Progenitor cell of endocrine pancreas (in vitro differentiated cells): ENCODE measurements around the gene KCNA3. TPM values are rescaled to one million over a fixed set of nuclear protein-coding genes. Genes with fewer than 3 reads are reported as not detected.

Experiments used
- DNase-seq: peaks from one replicate; pipeline ENCODE4 v3.0.0; 2021; ENCODE audit warnings: low spot score; ENCODE audit not compliant: unreplicated experiment
- H3K27ac Mint-ChIP-seq: 2 replicates; pipeline ENCODE4 v1.8.0; 2021; ENCODE audit warnings: mild to moderate bottlenecking, moderate library complexity, mixed read lengths
- H3K27me3 Mint-ChIP-seq: 2 replicates; pipeline ENCODE4 v1.8.0; 2021; ENCODE audit warnings: mixed read lengths
- H3K36me3 Mint-ChIP-seq: 2 replicates; pipeline ENCODE4 v1.8.0; 2022; ENCODE audit warnings: mixed read lengths; ENCODE audit not compliant: insufficient read depth
- H3K4me1 Mint-ChIP-seq: 2 replicates; pipeline ENCODE4 v1.8.0; 2021; ENCODE audit warnings: low read depth, mixed read lengths
- H3K4me3 Mint-ChIP-seq: 2 replicates; pipeline ENCODE4 v1.8.0; 2021; ENCODE audit warnings: low read depth, mild to moderate bottlenecking, moderate library complexity, mixed read lengths
- H3K9me3 Mint-ChIP-seq: 2 replicates; pipeline ENCODE4 v1.8.0; 2021; ENCODE audit warnings: low read depth, mixed read lengths
- CTCF ChIP-seq: fragments of 200-600 bp; sonication (generic); IDR thresholded peaks from one replicate; pipeline ENCODE4 v1.5.0; 2021; ENCODE audit warnings: antibody characterized with exemption, mild to moderate bottlenecking; ENCODE audit not compliant: unreplicated experiment
- long read RNA-seq: library from polyadenylated mRNA; unstranded; transcript quantifications from one replicate; pipeline ENCODE4 v2.0.0, GENCODE V29; 2020
- total RNA-seq: library from RNA; stranded (reverse); gene quantifications from 2 replicates; pipeline ENCODE4 v1.2.1, GENCODE V29; 2021

The KCNA3 gene
- 0.72 and 0.75 TPM in 2 replicates for total RNA-seq
- long read RNA-seq, partial matches to known transcripts: 0 of 1 reads
- long read RNA-seq, other reads (novel, unspliced or antisense): 0 of 1 reads

- Mint-ChIP-seq H3K36me3 (no peaks in the 10 kb centered on the region), H3K9me3 (no peaks in the 10 kb centered on the region), H3K4me3 (peak within 1 kb of the TSS; percentile 66), H3K27ac (no peak within 1 kb of the TSS), H3K27me3 (peaks cover 81% of the 10 kb centered on the region), H3K4me1 (no peaks in the 10 kb centered on the region)
- peak; percentile 45 for DNase-seq
- TF ChIP-seq CTCF: peak; percentile 37
These were observed at the start of gene KCNA3 for GRCh38 chr1:110674337-110675059. KCNA3 (minus strand) TSS chr1:110674940; CDS start chr1:110674809, 131 bp downstream.

GRCh38 chr1:110722807-110723206 is 48.1 kb upstream of the KCNA3 start:
- TF ChIP-seq CTCF: no peak
- Mint-ChIP-seq H3K36me3 (no peaks in the 10 kb centered on the region), H3K27ac (no peak overlapping the region), H3K4me1 (no peaks in the 10 kb centered on the region), H3K4me3 (no peak overlapping the region), H3K9me3 (no peaks in the 10 kb centered on the region), H3K27me3 (peaks cover 18% of the 10 kb centered on the region)
- no peak for DNase-seq

- Mint-ChIP-seq H3K4me1 (no peaks in the 10 kb centered on the region), H3K27me3 (peaks cover 3% of the 10 kb centered on the region), H3K27ac (no peak overlapping the region), H3K36me3 (no peaks in the 10 kb centered on the region), H3K9me3 (no peaks in the 10 kb centered on the region), H3K4me3 (no peak overlapping the region)
- no peak for TF ChIP-seq CTCF
- DNase-seq: no peak
These were observed 45.2 kb upstream of the KCNA3 start for GRCh38 chr1:110719908-110720307.

- peaks cover 5% of the 10 kb centered on the region for H3K27me3 Mint-ChIP-seq
- TF ChIP-seq CTCF: no peak
- no peak overlapping the region for H3K4me3 Mint-ChIP-seq
- DNase-seq: no peak
- H3K27ac Mint-ChIP-seq: no peak overlapping the region
- H3K9me3 Mint-ChIP-seq: no peaks in the 10 kb centered on the region
- H3K4me1 Mint-ChIP-seq: no peaks in the 10 kb centered on the region
- no peaks in the 10 kb centered on the region for H3K36me3 Mint-ChIP-seq
These were observed 43.7 kb upstream of the KCNA3 start for GRCh38 chr1:110718452-110718851.

GRCh38 chr1:110717179-110717578 is 42.4 kb upstream of the KCNA3 start:
- DNase-seq: no peak
- Mint-ChIP-seq H3K27me3 (peaks cover 6% of the 10 kb centered on the region), H3K9me3 (no peaks in the 10 kb centered on the region), H3K36me3 (no peaks in the 10 kb centered on the region), H3K4me1 (no peaks in the 10 kb centered on the region), H3K4me3 (no peak overlapping the region), H3K27ac (no peak overlapping the region)
- no peak for TF ChIP-seq CTCF
